Tibial nerve (tissue), 3 donors: ENCODE data around the gene KRTAP4-7.
"Not testable (repeated sequence)": the region's sequence is repeated elsewhere in the genome, so short reads cannot be mapped to it uniquely, and the experiment has no call there.

Experiments
- POLR2A ChIP-seq, 2 donors: fragments of 450-650 bp; IDR thresholded peaks; one replicate each; pipeline ENCODE4 v1.6.1; 2017; ENCODE audit warnings: antibody characterized with exemption in 2 of 2, mild to moderate bottlenecking in 2 of 2, moderate library complexity in 2 of 2
- TF ChIP-seq, protein P1 (sequence below), 5 experiments: fragments of 200-600 bp in 3 of 5; fragments of 450-650 bp in 2 of 5; sonication (generic) in 3 of 5; IDR thresholded peaks; one replicate each; pipeline ENCODE4 v1.5.1; 2016 to 2019; ENCODE audit warnings: antibody characterized with exemption in 5 of 5, mild to moderate bottlenecking in 3 of 5, moderate library complexity in 2 of 5

GRCh38 chr17:41054556-41054955 lies 29.4 kb upstream of the KRTAP4-7 start:
- TF ChIP-seq, protein P1, sequence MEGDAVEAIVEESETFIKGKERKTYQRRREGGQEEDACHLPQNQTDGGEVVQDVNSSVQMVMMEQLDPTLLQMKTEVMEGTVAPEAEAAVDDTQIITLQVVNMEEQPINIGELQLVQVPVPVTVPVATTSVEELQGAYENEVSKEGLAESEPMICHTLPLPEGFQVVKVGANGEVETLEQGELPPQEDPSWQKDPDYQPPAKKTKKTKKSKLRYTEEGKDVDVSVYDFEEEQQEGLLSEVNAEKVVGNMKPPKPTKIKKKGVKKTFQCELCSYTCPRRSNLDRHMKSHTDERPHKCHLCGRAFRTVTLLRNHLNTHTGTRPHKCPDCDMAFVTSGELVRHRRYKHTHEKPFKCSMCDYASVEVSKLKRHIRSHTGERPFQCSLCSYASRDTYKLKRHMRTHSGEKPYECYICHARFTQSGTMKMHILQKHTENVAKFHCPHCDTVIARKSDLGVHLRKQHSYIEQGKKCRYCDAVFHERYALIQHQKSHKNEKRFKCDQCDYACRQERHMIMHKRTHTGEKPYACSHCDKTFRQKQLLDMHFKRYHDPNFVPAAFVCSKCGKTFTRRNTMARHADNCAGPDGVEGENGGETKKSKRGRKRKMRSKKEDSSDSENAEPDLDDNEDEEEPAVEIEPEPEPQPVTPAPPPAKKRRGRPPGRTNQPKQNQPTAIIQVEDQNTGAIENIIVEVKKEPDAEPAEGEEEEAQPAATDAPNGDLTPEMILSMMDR (IDR thresholded peaks at IDR 0.05): not testable (repeated sequence)
- not testable (repeated sequence) for TF ChIP-seq POLR2A (IDR thresholded peaks at IDR 0.05)
